ENCODE results near the gene LGALS16.
"Not testable (repeated sequence)": the region's sequence is repeated elsewhere in the genome, so short reads cannot be mapped to it uniquely, and the experiment has no call there.

LGALS16 gene

GRCh38 chr19:39672473-39672872 lies 16.8 kb downstream of the LGALS16 start:
- Histone ChIP-seq H4K20me1 (ENCODE audit: control insufficient read depth, insufficient read depth, low read depth, low read length) (no peaks in the 10 kb centered on the region), H3K4me3 (ENCODE audit: low read length) (no peak overlapping the region), H3K9me2 (replicated peaks; ENCODE audit: control insufficient read depth, low read length) (no peaks in the 10 kb centered on the region), H3K27ac (ENCODE audit: low read depth, low read length) (no peak overlapping the region), H3K4me1 (ENCODE audit: control insufficient read depth, low read length) (no peaks in the 10 kb centered on the region), H3K9me3 (ENCODE audit: control insufficient read depth, insufficient read depth, low read length) (no peaks in the 10 kb centered on the region), H3F3A (ENCODE audit: control insufficient read depth, insufficient read depth) (no peaks in the 10 kb centered on the region), H3K27me3 (ENCODE audit: control insufficient read depth, low read length) (peaks cover 50% of the 10 kb centered on the region), H3K79me2 (ENCODE audit: control insufficient read depth, low read length) (no peaks in the 10 kb centered on the region), H3K4me2 (ENCODE audit: low read length) (no peak overlapping the region), H3K36me3 (ENCODE audit: control insufficient read depth, low read length) (no peaks in the 10 kb centered on the region)
- TF ChIP-seq CTCF (IDR thresholded peaks at IDR 0.05; ENCODE audit: low read depth, low read length, poor library complexity, severe bottlenecking) = no peak
- TF ChIP-seq EZH2phosphoT487 (IDR thresholded peaks at IDR 0.05; ENCODE audit: borderline replicate concordance, low read length) = no peak

GRCh38 chr19:39673862-39674261 lies 18.1 kb downstream of the LGALS16 start:
- H4K20me1 ChIP-seq (ENCODE audit: control insufficient read depth, insufficient read depth, low read depth, low read length); H3K4me3 ChIP-seq (ENCODE audit: low read length); H3K4me1 ChIP-seq (ENCODE audit: control insufficient read depth, low read length); H3K27ac ChIP-seq (ENCODE audit: low read depth, low read length); H3K79me2 ChIP-seq (ENCODE audit: control insufficient read depth, low read length); H3K9me3 ChIP-seq (ENCODE audit: control insufficient read depth, insufficient read depth, low read length); H3K4me2 ChIP-seq (ENCODE audit: low read length); H3F3A ChIP-seq (ENCODE audit: control insufficient read depth, insufficient read depth); H3K9me2 ChIP-seq (replicated peaks; ENCODE audit: control insufficient read depth, low read length); H3K36me3 ChIP-seq (ENCODE audit: control insufficient read depth, low read length): not testable (repeated sequence)
- peaks cover 55% of the 10 kb centered on the region for H3K27me3 ChIP-seq (ENCODE audit: control insufficient read depth, low read length)

- no peaks in the 10 kb centered on the region for H3F3A ChIP-seq (ENCODE audit: control insufficient read depth, insufficient read depth)
- no peaks in the 10 kb centered on the region for H3K79me2 ChIP-seq (ENCODE audit: control insufficient read depth, low read length)
- H3K27ac ChIP-seq (ENCODE audit: low read depth, low read length) = no peak overlapping the region
- H3K9me3 ChIP-seq (ENCODE audit: control insufficient read depth, insufficient read depth, low read length) = no peaks in the 10 kb centered on the region
- H3K9me2 ChIP-seq (replicated peaks; ENCODE audit: control insufficient read depth, low read length) = no peaks in the 10 kb centered on the region
- TF ChIP-seq EZH2phosphoT487 (IDR thresholded peaks at IDR 0.05; ENCODE audit: borderline replicate concordance, low read length) = no peak
- TF ChIP-seq CTCF (IDR thresholded peaks at IDR 0.05; ENCODE audit: low read depth, low read length, poor library complexity, severe bottlenecking) = no peak
- no peaks in the 10 kb centered on the region for H3K4me1 ChIP-seq (ENCODE audit: control insufficient read depth, low read length)
- peaks cover 52% of the 10 kb centered on the region for H3K27me3 ChIP-seq (ENCODE audit: control insufficient read depth, low read length)
- no peaks in the 10 kb centered on the region for H4K20me1 ChIP-seq (ENCODE audit: control insufficient read depth, insufficient read depth, low read depth, low read length)
- no peak overlapping the region for H3K4me3 ChIP-seq (ENCODE audit: low read length)
- H3K4me2 ChIP-seq (ENCODE audit: low read length) = no peak overlapping the region
- no peaks in the 10 kb centered on the region for H3K36me3 ChIP-seq (ENCODE audit: control insufficient read depth, low read length)
Observed at GRCh38 chr19:39676004-39676403, 20.3 kb downstream of the LGALS16 start.

- H3K9me2 ChIP-seq (replicated peaks; ENCODE audit: control insufficient read depth, low read length) = no peaks in the 10 kb centered on the region
- TF ChIP-seq EZH2phosphoT487 (IDR thresholded peaks at IDR 0.05; ENCODE audit: borderline replicate concordance, low read length) (no peak), CTCF (IDR thresholded peaks at IDR 0.05; ENCODE audit: low read depth, low read length, poor library complexity, severe bottlenecking) (no peak)
- no peaks in the 10 kb centered on the region for H3K36me3 ChIP-seq (ENCODE audit: control insufficient read depth, low read length)
- no peak overlapping the region for H3K4me2 ChIP-seq (ENCODE audit: low read length)
- no peak overlapping the region for H3K27ac ChIP-seq (ENCODE audit: low read depth, low read length)
- H3K9me3 ChIP-seq (ENCODE audit: control insufficient read depth, insufficient read depth, low read length) = no peaks in the 10 kb centered on the region
- peaks cover 37% of the 10 kb centered on the region for H3K27me3 ChIP-seq (ENCODE audit: control insufficient read depth, low read length)
- no peaks in the 10 kb centered on the region for H4K20me1 ChIP-seq (ENCODE audit: control insufficient read depth, insufficient read depth, low read depth, low read length)
- no peaks in the 10 kb centered on the region for H3F3A ChIP-seq (ENCODE audit: control insufficient read depth, insufficient read depth)
- H3K79me2 ChIP-seq (ENCODE audit: control insufficient read depth, low read length) = no peaks in the 10 kb centered on the region
- H3K4me3 ChIP-seq (ENCODE audit: low read length) = no peak overlapping the region
- no peaks in the 10 kb centered on the region for H3K4me1 ChIP-seq (ENCODE audit: control insufficient read depth, low read length)
Observed at GRCh38 chr19:39677961-39678889, 22.5 kb downstream of the LGALS16 start.

Measured in DOHH2 (cell line).